ENCODE data around the gene CCDC7.

- TF ChIP-seq CTCF (IDR thresholded peaks at IDR 0.05; ENCODE audit: low read length) (no peak), EZH2phosphoT487 (IDR thresholded peaks at IDR 0.05; ENCODE audit: low read length) (no peak)
These were observed 247.6 kb downstream of the CCDC7 start for GRCh38 chr10:32693441-32693979.

Measured in MM.1S (cell line).